Daoy (cell line): ENCODE data around the gene TRAP1. TPM values are rescaled to one million over a fixed set of nuclear protein-coding genes. Genes with fewer than 3 reads are reported as not detected.
"Not testable (repeated sequence)": the region's sequence is repeated elsewhere in the genome, so short reads cannot be mapped to it uniquely, and the experiment has no call there.

Experiments
- DNase-seq: peaks from one replicate; pipeline ENCODE4 v3.0.0-alpha.2; 2015; ENCODE audit warnings: low read depth
- total RNA-seq: library from RNA; depleted of rRNA; stranded (reverse); fragments of >200 nt; shearing (Covaris generic); gene quantifications from 2 replicates; pipeline ENCODE4 v1.2.3, GENCODE V29; 2014

Gene TRAP1
- total RNA-seq, 1 experiment from 2014 or later, result 72.8 TPM

GRCh38 chr16:3736116-3736515, 18.8 kb upstream of the TRAP1 start:
- no peak for DNase-seq

DNA sequence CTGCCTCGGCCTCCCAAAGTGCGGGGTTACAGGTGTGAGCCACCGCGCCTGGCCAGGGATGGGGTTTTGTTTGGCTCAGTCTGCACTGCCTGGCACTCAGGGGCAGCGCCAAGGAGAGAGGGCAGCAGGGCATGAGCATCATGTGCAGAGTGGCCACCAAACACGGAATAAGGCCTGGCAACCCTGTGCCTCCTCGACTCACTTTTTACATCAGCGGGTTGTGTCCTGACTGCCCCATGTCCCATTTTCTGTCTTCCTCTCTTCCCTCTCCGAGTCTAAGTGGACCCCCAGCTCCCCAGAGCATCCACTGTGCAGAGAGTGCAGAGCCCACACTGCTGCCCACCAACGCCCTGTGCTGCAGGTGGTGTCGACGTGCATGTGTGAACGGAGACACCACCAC, 18.2 kb upstream of the TRAP1 start:
- no peak for DNase-seq

DNA sequence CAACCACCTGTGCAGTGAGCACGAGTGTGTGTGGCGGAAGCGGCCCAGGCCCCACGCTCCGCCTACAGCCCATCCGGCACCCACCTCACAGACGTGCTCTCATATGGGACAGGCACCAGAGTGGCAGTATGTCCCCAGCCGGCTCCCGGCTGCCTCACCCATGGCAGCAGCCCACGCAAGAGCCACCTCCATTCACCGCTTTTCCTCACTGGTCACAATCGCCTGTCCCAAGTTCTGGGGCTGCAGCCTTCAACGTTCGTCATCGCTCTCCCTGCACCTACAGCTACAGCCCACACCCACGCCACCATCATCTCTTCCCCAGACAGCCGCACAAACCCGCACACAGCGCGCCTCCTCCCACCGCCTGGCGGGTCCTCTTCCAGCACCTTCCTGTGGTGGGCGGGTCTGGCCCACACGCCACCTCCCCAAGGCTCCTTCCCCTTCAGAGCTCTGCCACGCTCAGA, 17.5 kb upstream of the TRAP1 start:
- no peak for DNase-seq

- DNase-seq, result no peak
Observed at GRCh38 chr16:3734084-3734757, 16.9 kb upstream of the TRAP1 start.

- DNase-seq, result no peak
Observed at GRCh38 chr16:3732171-3732570, 14.8 kb upstream of the TRAP1 start.

DNA sequence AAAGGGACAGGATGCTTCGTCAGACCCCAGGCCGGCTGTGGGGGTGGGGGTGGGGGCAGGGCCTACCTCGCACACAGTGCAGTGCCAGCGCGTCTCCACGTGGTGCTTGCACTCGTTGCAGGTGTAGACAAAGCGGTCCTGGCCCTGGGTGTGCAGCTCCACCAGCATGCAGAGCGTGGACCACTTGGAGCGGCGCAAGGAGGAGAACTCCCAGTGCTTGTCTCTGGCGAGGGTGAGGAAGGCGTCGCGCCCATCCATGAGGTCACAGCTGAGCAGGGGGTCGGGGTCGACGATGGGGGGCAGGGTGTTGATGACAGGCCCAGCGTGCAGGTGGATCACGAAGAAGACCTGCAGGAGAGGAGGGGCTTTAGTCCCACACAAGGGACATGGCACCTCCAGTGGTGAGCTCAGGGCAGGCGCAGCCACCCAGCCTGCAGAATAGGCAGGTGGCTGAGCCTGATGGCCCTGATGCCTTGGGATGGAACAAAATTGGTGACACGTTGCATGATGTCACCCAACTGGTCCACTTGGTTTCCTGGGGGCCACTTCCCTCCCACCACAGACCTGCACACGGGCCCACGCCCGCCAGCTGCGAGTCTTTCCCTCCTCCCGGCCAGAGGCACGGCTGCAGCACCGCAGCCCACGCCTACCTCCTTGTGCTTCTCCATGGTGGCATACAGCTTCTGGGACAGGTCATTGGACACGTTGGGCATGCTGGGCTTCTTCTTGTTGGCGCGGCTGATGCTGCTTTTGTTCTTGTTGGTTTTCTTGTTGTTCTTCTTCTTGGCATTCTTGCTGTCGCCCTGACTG, 14.0 kb upstream of the TRAP1 start:
- DNase-seq, result no peak

GRCh38 chr16:3730161-3731125, 13.1 kb upstream of the TRAP1 start:
- DNase-seq, result no peak

GRCh38 chr16:3729161-3730112, 12.1 kb upstream of the TRAP1 start:
- no peak for DNase-seq

DNA sequence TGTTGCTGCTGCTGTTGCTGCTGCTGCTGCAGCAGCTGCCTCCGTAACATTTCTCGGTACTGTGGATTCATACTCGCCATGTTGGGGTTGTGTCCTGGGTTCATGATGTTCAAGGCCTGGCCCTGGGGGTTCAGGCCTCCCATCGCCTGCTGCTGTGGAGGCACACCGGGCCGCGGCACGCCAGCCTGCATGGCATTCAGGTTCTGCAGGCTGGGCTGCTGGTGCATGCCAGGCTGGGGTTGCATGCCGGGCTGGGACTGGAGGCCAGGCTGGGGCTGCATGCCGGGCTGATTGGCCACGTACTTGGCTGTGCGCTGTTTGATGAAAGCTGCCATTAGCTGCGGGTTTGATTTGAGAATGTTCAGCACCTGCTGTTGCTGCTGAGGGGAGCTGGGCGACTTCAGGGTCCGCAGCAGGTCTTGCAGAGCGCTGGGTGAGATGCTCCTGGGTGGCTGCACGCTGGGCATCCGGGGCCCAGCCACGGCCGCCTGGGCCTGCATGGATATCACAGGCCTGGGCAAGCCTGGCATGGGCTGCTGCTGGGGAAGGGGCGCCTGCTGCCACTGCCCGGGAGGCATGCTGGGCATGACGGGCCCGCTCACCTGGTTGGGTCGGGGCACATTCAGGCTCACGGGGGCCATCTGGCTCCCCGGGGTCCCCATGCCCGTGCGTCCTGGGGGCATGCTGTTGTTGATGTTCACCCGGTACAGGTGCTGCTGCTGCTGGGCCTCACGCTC, 11.3 kb upstream of the TRAP1 start:
- DNase-seq, result no peak

DNA sequence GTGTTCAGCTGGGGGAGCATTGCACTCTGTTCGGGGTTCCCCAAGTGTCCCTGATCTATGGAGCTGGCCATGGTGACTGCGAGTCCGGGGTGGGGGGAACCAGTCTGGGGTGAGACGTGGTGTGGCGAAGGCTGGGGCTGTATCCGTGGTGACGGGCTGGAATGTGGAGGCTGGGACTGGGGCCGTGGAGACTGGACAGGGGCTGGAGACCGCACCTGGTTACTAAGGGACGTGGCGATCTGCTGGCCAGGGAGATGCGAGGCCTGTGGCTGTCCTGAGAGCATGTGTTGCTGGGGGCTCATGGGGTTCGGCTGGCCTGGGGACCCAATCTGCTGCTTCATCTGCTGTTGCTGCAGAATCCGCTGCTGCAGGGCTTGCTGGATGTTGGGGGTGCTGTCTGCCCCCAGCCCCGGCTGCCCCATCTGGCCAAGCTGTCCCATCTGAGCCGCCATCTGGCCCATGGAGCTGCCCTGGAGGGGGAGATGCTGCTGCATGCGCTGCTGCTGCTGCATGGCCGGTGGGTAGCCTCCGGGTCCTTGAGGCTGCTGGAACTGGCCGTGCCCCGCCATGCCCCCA, 10.6 kb upstream of the TRAP1 start:
- DNase-seq, result no peak

GRCh38 chr16:3726021-3726687, 8.8 kb upstream of the TRAP1 start:
- DNase-seq, result no peak

GRCh38 chr16:3725276-3725675, 8.0 kb upstream of the TRAP1 start:
- no peak for DNase-seq

GRCh38 chr16:3722508-3722907, 5.2 kb upstream of the TRAP1 start:
- DNase-seq, result no peak

DNA sequence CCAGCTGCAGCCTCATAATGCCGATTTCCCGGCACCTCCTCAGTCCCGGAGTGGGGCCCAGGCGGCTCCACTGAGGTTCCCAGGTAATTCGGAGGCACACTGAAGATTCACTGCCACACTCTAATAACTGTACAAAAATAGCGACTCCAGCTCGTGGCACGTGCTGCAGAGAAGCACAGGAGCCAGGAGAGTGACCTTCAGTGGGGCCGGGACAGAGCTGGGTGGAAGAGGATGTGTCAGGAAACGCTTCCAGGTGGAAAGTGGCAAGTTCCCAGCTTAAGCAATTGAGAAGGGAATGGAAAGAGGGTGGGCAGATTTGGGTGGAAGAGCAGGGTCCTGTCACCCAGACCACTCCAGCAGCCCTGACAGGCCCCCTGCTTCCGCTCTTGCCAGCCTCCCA, 3.1 kb upstream of the TRAP1 start:
- no peak for DNase-seq

GRCh38 chr16:3718628-3719027, 1.3 kb upstream of the TRAP1 start:
- DNase-seq, result no peak

GRCh38 chr16:3718019-3718391, 681 bp upstream of the TRAP1 start:
- no peak for DNase-seq

DNA sequence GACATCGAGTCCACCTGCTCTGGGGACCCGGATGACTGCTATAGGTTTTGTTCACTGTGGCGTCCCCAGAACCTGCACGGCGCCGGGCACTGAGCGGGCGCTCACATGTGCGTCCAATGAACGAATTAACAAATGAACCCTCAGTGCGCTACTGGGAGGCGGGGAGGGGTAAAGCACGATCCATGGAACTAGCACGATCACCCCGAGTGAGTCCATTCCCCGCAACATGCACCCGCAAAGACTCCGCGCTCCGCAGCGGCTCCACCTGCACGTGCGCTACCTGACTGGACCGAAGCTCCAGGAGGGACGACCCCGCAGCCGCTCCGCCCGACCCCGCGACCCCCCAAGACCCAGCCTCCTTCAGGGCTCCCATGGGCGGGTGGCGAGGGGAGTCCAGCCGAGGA, 491 bp downstream of the TRAP1 start:
- peak; percentile 25 for DNase-seq

- no peak for DNase-seq
Observed at GRCh38 chr16:3715430-3715829, 1.9 kb downstream of the TRAP1 start.

- not testable (repeated sequence) for DNase-seq
Observed at GRCh38 chr16:3714378-3714777, 2.9 kb downstream of the TRAP1 start.
